ENCODE results near the gene HDAC4.

GRCh38 chr2:239129147-239129920 is 271.5 kb downstream of the HDAC4 start:
- TF ChIP-seq, protein P1, sequence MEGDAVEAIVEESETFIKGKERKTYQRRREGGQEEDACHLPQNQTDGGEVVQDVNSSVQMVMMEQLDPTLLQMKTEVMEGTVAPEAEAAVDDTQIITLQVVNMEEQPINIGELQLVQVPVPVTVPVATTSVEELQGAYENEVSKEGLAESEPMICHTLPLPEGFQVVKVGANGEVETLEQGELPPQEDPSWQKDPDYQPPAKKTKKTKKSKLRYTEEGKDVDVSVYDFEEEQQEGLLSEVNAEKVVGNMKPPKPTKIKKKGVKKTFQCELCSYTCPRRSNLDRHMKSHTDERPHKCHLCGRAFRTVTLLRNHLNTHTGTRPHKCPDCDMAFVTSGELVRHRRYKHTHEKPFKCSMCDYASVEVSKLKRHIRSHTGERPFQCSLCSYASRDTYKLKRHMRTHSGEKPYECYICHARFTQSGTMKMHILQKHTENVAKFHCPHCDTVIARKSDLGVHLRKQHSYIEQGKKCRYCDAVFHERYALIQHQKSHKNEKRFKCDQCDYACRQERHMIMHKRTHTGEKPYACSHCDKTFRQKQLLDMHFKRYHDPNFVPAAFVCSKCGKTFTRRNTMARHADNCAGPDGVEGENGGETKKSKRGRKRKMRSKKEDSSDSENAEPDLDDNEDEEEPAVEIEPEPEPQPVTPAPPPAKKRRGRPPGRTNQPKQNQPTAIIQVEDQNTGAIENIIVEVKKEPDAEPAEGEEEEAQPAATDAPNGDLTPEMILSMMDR (IDR thresholded peaks at IDR 0.05; ENCODE audit: insufficient read depth, low read length, poor library complexity, severe bottlenecking): no peak
- TF ChIP-seq EZH2phosphoT487 (conservative IDR thresholded peaks at IDR 0.05; ENCODE audit: low read length): no peak
